HUES6 (cell line): ENCODE data around the gene FUBP3.

Source experiments
- H3K27ac ChIP-seq: 2 replicates; pipeline ENCODE4 v1.7.0; 2013; ENCODE audit warnings: low read depth, mild to moderate bottlenecking, low read length, inconsistent platforms
- H3K27me3 ChIP-seq: 2 replicates; pipeline ENCODE4 v1.6.1; 2013; ENCODE audit warnings: low read length; ENCODE audit not compliant: control insufficient read depth, insufficient read depth
- H3K36me3 ChIP-seq: 2 replicates; pipeline ENCODE4 v1.6.1; 2013; ENCODE audit warnings: low read length; ENCODE audit not compliant: control insufficient read depth, insufficient read depth
- H3K4me1 ChIP-seq: 2 replicates; pipeline ENCODE4 v1.6.1; 2013; ENCODE audit warnings: low read length; ENCODE audit not compliant: control insufficient read depth, insufficient read depth
- H3K4me3 ChIP-seq: 2 replicates; pipeline ENCODE4 v1.5.1; 2013; ENCODE audit warnings: low read depth, low read length
- H3K9ac ChIP-seq: one replicate; pipeline ENCODE4 v1.6.1; 2013; ENCODE audit warnings: mild to moderate bottlenecking, low read length
- H3K9me3 ChIP-seq: 2 replicates; pipeline ENCODE4 v1.6.1; 2013; ENCODE audit warnings: low read depth, low read length; ENCODE audit not compliant: control insufficient read depth, insufficient read depth

The FUBP3 gene

GRCh38 chr9:130607640-130608420, 28.5 kb downstream of the FUBP3 start:
- no peaks in the 10 kb centered on the region for H3K27me3 ChIP-seq
- no peak overlapping the region for H3K9ac ChIP-seq
- H3K4me3 ChIP-seq = no peak overlapping the region
- H3K9me3 ChIP-seq = no peaks in the 10 kb centered on the region
- no peak overlapping the region for H3K27ac ChIP-seq
- no peaks in the 10 kb centered on the region for H3K4me1 ChIP-seq
- H3K36me3 ChIP-seq = peaks cover 68% of the 10 kb centered on the region

- H3K4me3 ChIP-seq = no peak overlapping the region
- H3K4me1 ChIP-seq = no peaks in the 10 kb centered on the region
- H3K9ac ChIP-seq = no peak overlapping the region
- no peaks in the 10 kb centered on the region for H3K27me3 ChIP-seq
- H3K27ac ChIP-seq = no peak overlapping the region
- peaks cover 72% of the 10 kb centered on the region for H3K36me3 ChIP-seq
- H3K9me3 ChIP-seq = no peaks in the 10 kb centered on the region
These were observed 29.3 kb downstream of the FUBP3 start for GRCh38 chr9:130608554-130609134.

GRCh38 chr9:130609163-130609562, 29.8 kb downstream of the FUBP3 start:
- H3K27ac ChIP-seq = no peak overlapping the region
- H3K9ac ChIP-seq = no peak overlapping the region
- H3K4me3 ChIP-seq = no peak overlapping the region
- H3K27me3 ChIP-seq = no peaks in the 10 kb centered on the region
- H3K4me1 ChIP-seq = no peaks in the 10 kb centered on the region
- H3K9me3 ChIP-seq = no peaks in the 10 kb centered on the region
- peaks cover 72% of the 10 kb centered on the region for H3K36me3 ChIP-seq

GRCh38 chr9:130610862-130611707, 31.7 kb downstream of the FUBP3 start:
- Histone ChIP-seq H3K27ac (no peak overlapping the region), H3K27me3 (no peaks in the 10 kb centered on the region), H3K4me3 (no peak overlapping the region), H3K9me3 (no peaks in the 10 kb centered on the region), H3K36me3 (peaks cover 82% of the 10 kb centered on the region), H3K4me1 (no peaks in the 10 kb centered on the region), H3K9ac (no peak overlapping the region)

- Histone ChIP-seq H3K9ac (no peak overlapping the region), H3K9me3 (no peaks in the 10 kb centered on the region), H3K4me3 (no peak overlapping the region), H3K27me3 (no peaks in the 10 kb centered on the region), H3K27ac (no peak overlapping the region), H3K4me1 (no peaks in the 10 kb centered on the region), H3K36me3 (peaks cover 98% of the 10 kb centered on the region)
These were observed 37.1 kb downstream of the FUBP3 start for GRCh38 chr9:130616451-130616850.

GRCh38 chr9:130623466-130623865, 44.1 kb downstream of the FUBP3 start:
- Histone ChIP-seq H3K4me1 (peaks cover 8% of the 10 kb centered on the region), H3K36me3 (peaks cover 89% of the 10 kb centered on the region), H3K9me3 (no peaks in the 10 kb centered on the region), H3K27ac (no peak overlapping the region), H3K9ac (no peak overlapping the region), H3K27me3 (no peaks in the 10 kb centered on the region), H3K4me3 (no peak overlapping the region)

- peaks cover 82% of the 10 kb centered on the region for H3K36me3 ChIP-seq
- no peak overlapping the region for H3K4me3 ChIP-seq
- H3K9me3 ChIP-seq = no peaks in the 10 kb centered on the region
- H3K27me3 ChIP-seq = no peaks in the 10 kb centered on the region
- H3K27ac ChIP-seq = no peak overlapping the region
- peaks cover 11% of the 10 kb centered on the region for H3K4me1 ChIP-seq
- no peak overlapping the region for H3K9ac ChIP-seq
These were observed 44.8 kb downstream of the FUBP3 start for GRCh38 chr9:130624154-130624553.

- H3K4me1 ChIP-seq = peaks cover 26% of the 10 kb centered on the region
- H3K27me3 ChIP-seq = no peaks in the 10 kb centered on the region
- no peak overlapping the region for H3K4me3 ChIP-seq
- H3K27ac ChIP-seq = no peak overlapping the region
- H3K9me3 ChIP-seq = no peaks in the 10 kb centered on the region
- H3K9ac ChIP-seq = no peak overlapping the region
- peaks cover 81% of the 10 kb centered on the region for H3K36me3 ChIP-seq
These were observed 47.0 kb downstream of the FUBP3 start for GRCh38 chr9:130626249-130626996.

GRCh38 chr9:130627051-130627450, 47.7 kb downstream of the FUBP3 start:
- Histone ChIP-seq H3K27ac (no peak overlapping the region), H3K36me3 (peaks cover 87% of the 10 kb centered on the region), H3K4me1 (peaks cover 26% of the 10 kb centered on the region), H3K4me3 (no peak overlapping the region), H3K9ac (no peak overlapping the region), H3K9me3 (no peaks in the 10 kb centered on the region), H3K27me3 (no peaks in the 10 kb centered on the region)

GRCh38 chr9:130627896-130628792, 48.8 kb downstream of the FUBP3 start:
- Histone ChIP-seq H3K9ac (no peak overlapping the region), H3K36me3 (peaks cover 90% of the 10 kb centered on the region), H3K27me3 (no peaks in the 10 kb centered on the region), H3K4me3 (no peak overlapping the region), H3K9me3 (no peaks in the 10 kb centered on the region), H3K27ac (no peak overlapping the region), H3K4me1 (peaks cover 26% of the 10 kb centered on the region)
